HCT116 (cell line): ENCODE data around the gene NMUR1. TPM values are rescaled to one million over a fixed set of nuclear protein-coding genes. Genes with fewer than 3 reads are reported as not detected.

Source experiments
- ATAC-seq: fragments of 200-7000 bp; cut with Tn5 transposase; 2 replicates; pipeline ENCODE4 v1.9.1; 2020; ENCODE audit warnings: mild to moderate bottlenecking, moderate library complexity
- BruUV-seq: library from RNA; stranded (reverse); fragments of 400-500 nt; replicated peaks from 2 replicates; lab custom pipeline; 2021; lab: Mats Ljungman, UMichigan
- CTCF ChIA-PET: fragments of 300-600 bp; sonication (Branson Sonifier 250); formaldehyde crosslinking; loops from one replicate; lab custom pipeline; 2021; ENCODE audit warnings: antibody characterized with exemption; lab: Charles Lee
- POLR2A ChIA-PET: fragments of 300-600, 350-600 bp; sonication (Branson Sonifier 250); formaldehyde crosslinking; loops from one replicate; lab custom pipeline; 2021; ENCODE audit warnings: antibody characterized with exemption; lab: Charles Lee
- RAD21 ChIA-PET, 2 experiments: fragments of 300-600 bp; sonication (Branson Sonifier 250); formaldehyde crosslinking; loops; one replicate each; lab custom pipeline; 2023; ENCODE audit warnings: low total read pairs in 2 of 2; ENCODE audit not compliant: uncharacterized antibody in 2 of 2, unreplicated experiment in 2 of 2, low non-redundant PET in 1 of 2; lab: Charles Lee
- DNase-seq: peaks from one replicate; pipeline ENCODE4 v3.0.0-alpha.2; 2010; ENCODE audit warnings: low read depth, low spot score
- H2AFZ ChIP-seq: fragments of 200-600 bp; shearing (Covaris generic), sonication (generic); 2 replicates; pipeline ENCODE4 v1.6.1; 2017; ENCODE audit warnings: low read depth, mixed run types, mixed read lengths, antibody characterized with exemption, low read length; ENCODE audit not compliant: poor library complexity, severe bottlenecking
- H3K27ac ChIP-seq: 2 replicates; pipeline ENCODE4 v1.5.1; 2012; ENCODE audit warnings: low read depth, low read length
- H3K27me3 ChIP-seq: fragments of 200-600 bp; sonication (generic); 2 replicates; pipeline ENCODE4 v1.6.1; 2016; ENCODE audit warnings: mixed run types, low read length, mixed read lengths; ENCODE audit not compliant: insufficient read depth
- H3K36me3 ChIP-seq, 2 experiments: fragments of 200-500 bp in 1 of 2; fragments of 200-600 bp in 1 of 2; sonication (Bioruptor generic) in 1 of 2; sonication (generic) in 1 of 2; 2 replicates each; pipeline versions ENCODE4 v1.5.1 to v1.6.1; 2014 to 2016; ENCODE audit warnings: low read length in 2 of 2, inconsistent platforms in 1 of 2, mixed read lengths in 1 of 2, mixed run types in 1 of 2; ENCODE audit not compliant: insufficient read depth in 2 of 2, control insufficient read depth in 1 of 2
- H3K4me1 ChIP-seq, 2 experiments: fragments of 200-600 bp in 1 of 2; sonication (generic) in 1 of 2; 2 replicates each; pipeline versions ENCODE4 v1.5.1 to v1.6.1; 2012 to 2017; ENCODE audit warnings: low read length in 2 of 2, inconsistent platforms in 1 of 2, mild to moderate bottlenecking in 1 of 2, mixed read lengths in 1 of 2, mixed run types in 1 of 2, moderate library complexity in 1 of 2; ENCODE audit not compliant: insufficient read depth in 2 of 2, control insufficient read depth in 1 of 2
- H3K4me2 ChIP-seq: fragments of 200-600 bp; sonication (generic); 2 replicates; pipeline ENCODE4 v1.6.1; 2017; ENCODE audit warnings: mixed run types, low read length, mixed read lengths
- H3K4me3 ChIP-seq, 2 experiments: fragments of 200-600 bp in 1 of 2; sonication (generic) in 1 of 2; replicated peaks in 1 of 2; 2 replicates each; pipeline ENCODE4 v1.5.1; 2011 to 2016; ENCODE audit warnings: low read length in 2 of 2, control low read depth in 1 of 2, low read depth in 1 of 2, mild to moderate bottlenecking in 1 of 2, mixed read lengths in 1 of 2, mixed run types in 1 of 2
- H3K79me2 ChIP-seq: fragments of 200-600 bp; sonication (generic); 2 replicates; pipeline ENCODE4 v1.6.1; 2017; ENCODE audit warnings: mild to moderate bottlenecking, mixed run types, low read length, moderate library complexity, mixed read lengths; ENCODE audit not compliant: insufficient read depth
- H3K9ac ChIP-seq: fragments of 200-600 bp; sonication (generic); 2 replicates; pipeline ENCODE4 v1.6.1; 2016; ENCODE audit warnings: low read length, mixed read lengths
- H3K9me2 ChIP-seq: fragments of 200-600 bp; sonication (generic), shearing (Covaris generic); 2 replicates; pipeline ENCODE4 v1.6.1; 2017; ENCODE audit warnings: mixed run types, mild to moderate bottlenecking, moderate library complexity; ENCODE audit not compliant: insufficient read depth
- H3K9me3 ChIP-seq, 2 experiments: fragments of 200-500 bp in 1 of 2; fragments of 200-600 bp in 1 of 2; sonication (Bioruptor generic) in 1 of 2; sonication (generic) in 1 of 2; 2 replicates each; pipeline ENCODE4 v1.6.1; 2014 to 2017; ENCODE audit warnings: low read length in 2 of 2, mixed read lengths in 2 of 2, inconsistent platforms in 1 of 2, low read depth in 1 of 2, mild to moderate bottlenecking in 1 of 2, mixed run types in 1 of 2, moderate library complexity in 1 of 2; ENCODE audit not compliant: control insufficient read depth in 1 of 2, insufficient read depth in 1 of 2
- H4K20me1 ChIP-seq: fragments of 200-600 bp; sonication (generic), shearing (Covaris generic); 2 replicates; pipeline ENCODE4 v1.6.1; 2017; ENCODE audit warnings: mixed run types, mild to moderate bottlenecking, moderate library complexity; ENCODE audit not compliant: insufficient read depth
- CBX3 ChIP-seq: IDR thresholded peaks from 2 replicates; pipeline ENCODE4 v1.6.1; 2012; ENCODE audit warnings: low read depth
- CTCF ChIP-seq, 3 experiments: fragments of 200-600 bp in 1 of 3; sonication (generic) in 1 of 3; IDR thresholded peaks in 2 of 3; conservative IDR thresholded peaks in 1 of 3; 2 replicates each; pipeline ENCODE4 v1.5.1; 2012 to 2017; ENCODE audit warnings: low read depth in 2 of 3, low read length in 2 of 3, antibody characterized with exemption in 1 of 3, borderline replicate concordance in 1 of 3, control low read depth in 1 of 3, mild to moderate bottlenecking in 1 of 3, mixed read lengths in 1 of 3, mixed run types in 1 of 3, moderate library complexity in 1 of 3; ENCODE audit not compliant: insufficient read depth in 1 of 3
- EGR1 ChIP-seq: IDR thresholded peaks from 2 replicates; pipeline ENCODE4 v1.6.1; 2012; ENCODE audit warnings: low read depth
- EZH2 ChIP-seq: fragments of 200-600 bp; sonication (generic); IDR thresholded peaks from 2 replicates; pipeline ENCODE4 v1.6.1; 2017; ENCODE audit warnings: antibody characterized with exemption, mixed run types
- EZH2phosphoT487 ChIP-seq: fragments of 200-600 bp; IDR thresholded peaks from 2 replicates; pipeline ENCODE4 v1.6.1; 2018; ENCODE audit warnings: antibody characterized with exemption, borderline replicate concordance
- POLR2A ChIP-seq: IDR thresholded peaks from 2 replicates; pipeline ENCODE4 v1.7.0; 2011; ENCODE audit warnings: borderline replicate concordance; ENCODE audit not compliant: insufficient read depth, insufficient read length; ENCODE audit errors: extremely low read depth
- RAD21 ChIP-seq: IDR thresholded peaks from 2 replicates; pipeline ENCODE4 v1.6.1; 2012; ENCODE audit warnings: low read depth, mild to moderate bottlenecking
- ZNF274 ChIP-seq: fragments of 200-500 bp; sonication (Bioruptor generic); IDR thresholded peaks from 2 replicates; pipeline ENCODE4 v1.6.1; 2014; ENCODE audit warnings: mild to moderate bottlenecking, low read depth, low read length, inconsistent platforms
- intact Hi-C: fragments of 100-400 bp; cut with micrococcal nuclease; formaldehyde crosslinking; loops from 2 replicates; pipeline ENCODE4 v1.10.0; 2022
- total RNA-seq: library from RNA; stranded (reverse); gene quantifications from one replicate; pipeline ENCODE4 v1.2.1, GENCODE V29; 2021; ENCODE audit not compliant: unreplicated experiment
- TF ChIP-seq, protein P1 (sequence below): IDR thresholded peaks from 2 replicates; pipeline ENCODE4 v1.6.1; 2011; ENCODE audit warnings: mild to moderate bottlenecking, low read length, moderate library complexity; ENCODE audit not compliant: insufficient replicate concordance; ENCODE audit errors: extremely low read depth
- TF ChIP-seq, protein P2 (sequence below): IDR thresholded peaks from 2 replicates; pipeline ENCODE4 v1.6.1; 2012

The NMUR1 gene
- total RNA-seq, 1 experiment from 2014 or later: not detected

- TF ChIP-seq CTCF (IDR thresholded peaks at IDR 0.05 in 2 of 3, conservative IDR thresholded peaks at IDR 0.05 in 1 of 3; ENCODE audit: borderline replicate concordance in 1 of 3, insufficient read depth in 1 of 3, low read depth in 2 of 3, low read length in 2 of 3): no peak
These were observed 15.9 kb downstream of the NMUR1 start (continued) for GRCh38 chr2:231514225-231514950.

DNA sequence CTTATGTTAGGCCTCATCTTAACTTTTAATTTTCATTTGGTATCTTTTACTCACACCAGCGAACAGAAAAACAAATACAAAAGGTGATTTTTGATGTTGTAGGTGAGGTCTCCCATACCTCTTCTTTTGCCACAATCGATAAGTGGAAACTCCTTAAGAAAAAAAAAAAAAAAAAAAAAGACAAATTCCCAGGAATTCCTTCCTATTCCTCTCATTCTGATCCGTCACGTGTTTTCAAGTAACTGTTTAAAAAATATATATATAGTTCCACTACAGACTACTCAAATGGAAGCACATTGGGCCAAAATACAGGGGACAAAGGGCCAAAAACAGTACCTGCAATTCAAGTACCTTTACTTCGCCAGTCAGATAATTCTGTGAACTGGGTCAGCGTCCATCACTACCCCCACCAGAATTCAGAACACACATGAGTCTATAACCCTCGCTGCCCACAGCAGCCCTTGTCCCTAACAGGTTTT is 16.5 kb downstream of the NMUR1 start:
- Histone ChIP-seq H3K9me3 (no peaks in the 10 kb centered on the region), H3K9ac (peak overlapping the region; percentile 93), H3K9me2 (no peaks in the 10 kb centered on the region), H3K27me3 (no peaks in the 10 kb centered on the region), H3K27ac (peak overlapping the region; percentile 61), H3K4me1 (peaks cover 7 to 23% of the 10 kb centered on the region in 2 experiments), H4K20me1 (no peaks in the 10 kb centered on the region), H3K4me3 (peak overlapping the region; percentile 53 to 87), H3K36me3 (no peaks in the 10 kb centered on the region), H3K79me2 (peaks cover 4% of the 10 kb centered on the region; the same call in 1 of the 2 replicates), H3K4me2 (peak overlapping the region; percentile 96), H2AFZ (no peak overlapping the region)
- ChIA-PET RAD21 (no interaction called here), POLR2A (interaction anchor here (1.0 to 1.6 kb wide), 3 partner anchors 18 to 49 kb away, joined by 3 to 5 read pairs (median 3); partner anchors contain the start of gene NCL), CTCF (no interaction called here)
- intact Hi-C loops: no loop called here
- TSS peak; percentile 90 for BruUV-seq
- TF ChIP-seq EZH2 (no peak), EZH2phosphoT487 (no peak), ZNF274 (no peak), RAD21 (no peak), POLR2A (no peak), EGR1 (no peak), CBX3 (no peak)
- TF ChIP-seq, protein P1, sequence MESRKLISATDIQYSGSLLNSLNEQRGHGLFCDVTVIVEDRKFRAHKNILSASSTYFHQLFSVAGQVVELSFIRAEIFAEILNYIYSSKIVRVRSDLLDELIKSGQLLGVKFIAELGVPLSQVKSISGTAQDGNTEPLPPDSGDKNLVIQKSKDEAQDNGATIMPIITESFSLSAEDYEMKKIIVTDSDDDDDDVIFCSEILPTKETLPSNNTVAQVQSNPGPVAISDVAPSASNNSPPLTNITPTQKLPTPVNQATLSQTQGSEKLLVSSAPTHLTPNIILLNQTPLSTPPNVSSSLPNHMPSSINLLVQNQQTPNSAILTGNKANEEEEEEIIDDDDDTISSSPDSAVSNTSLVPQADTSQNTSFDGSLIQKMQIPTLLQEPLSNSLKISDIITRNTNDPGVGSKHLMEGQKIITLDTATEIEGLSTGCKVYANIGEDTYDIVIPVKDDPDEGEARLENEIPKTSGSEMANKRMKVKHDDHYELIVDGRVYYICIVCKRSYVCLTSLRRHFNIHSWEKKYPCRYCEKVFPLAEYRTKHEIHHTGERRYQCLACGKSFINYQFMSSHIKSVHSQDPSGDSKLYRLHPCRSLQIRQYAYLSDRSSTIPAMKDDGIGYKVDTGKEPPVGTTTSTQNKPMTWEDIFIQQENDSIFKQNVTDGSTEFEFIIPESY: no peak
- TF ChIP-seq, protein P2, sequence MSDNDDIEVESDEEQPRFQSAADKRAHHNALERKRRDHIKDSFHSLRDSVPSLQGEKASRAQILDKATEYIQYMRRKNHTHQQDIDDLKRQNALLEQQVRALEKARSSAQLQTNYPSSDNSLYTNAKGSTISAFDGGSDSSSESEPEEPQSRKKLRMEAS: no peak
- DNase-seq: no peak
- no peak for ATAC-seq
